HepG2 (cell line): Measurements from ENCODE around the gene ZWILCH. TPM values are rescaled to one million over a fixed set of nuclear protein-coding genes. Genes with fewer than 3 reads are reported as not detected.
A peak's percentile ranks its signal among the peaks of the same experiment; 100 is the strongest.

Experiments
- CBX1 ChIP-seq: IDR thresholded peaks from one replicate; pipeline ENCODE4 v1.6.1; 2016; ENCODE audit warnings: antibody characterized with exemption, low read depth
- ERF ChIP-seq: IDR thresholded peaks from 2 replicates; pipeline ENCODE4 v1.6.1; 2018; ENCODE audit warnings: missing biosample characterization, missing genetic modification reagents
- JDP2 ChIP-seq: sonication (generic); formaldehyde crosslinking; IDR thresholded peaks from 2 replicates; pipeline ENCODE4 v1.8.1; 2022; ENCODE audit warnings: missing genetic modification reagents, borderline replicate concordance
- KLF11 ChIP-seq: IDR thresholded peaks from 2 replicates; pipeline ENCODE4 v1.6.1; 2016; ENCODE audit warnings: missing compliant biosample characterization
- LRRFIP1 ChIP-seq: sonication (generic); formaldehyde crosslinking; conservative IDR thresholded peaks from 2 replicates; pipeline ENCODE4 v1.4.0; 2020; ENCODE audit warnings: missing genetic modification reagents
- MLX ChIP-seq: IDR thresholded peaks from 2 replicates; pipeline ENCODE4 v1.6.1; 2016
- NFKB2 ChIP-seq: sonication (generic); formaldehyde crosslinking; IDR thresholded peaks from 2 replicates; pipeline ENCODE4 v1.4.0; 2020; ENCODE audit warnings: missing genetic modification reagents, borderline replicate concordance
- SCMH1 ChIP-seq: sonication (generic); formaldehyde crosslinking; IDR thresholded peaks from 2 replicates; pipeline ENCODE4 v1.9.0; 2021; ENCODE audit warnings: missing genetic modification reagents, mild to moderate bottlenecking, borderline replicate concordance
- ZBTB21 ChIP-seq: sonication (generic); formaldehyde crosslinking; IDR thresholded peaks from 2 replicates; pipeline ENCODE4 v1.4.0; 2020; ENCODE audit warnings: missing genetic modification reagents
- ZNF432 ChIP-seq: sonication (generic); formaldehyde crosslinking; IDR thresholded peaks from 2 replicates; pipeline ENCODE4 v1.5.0; 2020; ENCODE audit warnings: missing genetic modification reagents, mild to moderate bottlenecking, borderline replicate concordance
- ZNF598 ChIP-seq: sonication (generic); formaldehyde crosslinking; IDR thresholded peaks from 2 replicates; pipeline ENCODE4 v1.5.1; 2020; ENCODE audit warnings: mild to moderate bottlenecking, missing genetic modification reagents, borderline replicate concordance
- ZNF672 ChIP-seq: sonication (generic); formaldehyde crosslinking; IDR thresholded peaks from 2 replicates; pipeline ENCODE4 v1.8.1; 2022; ENCODE audit warnings: missing genetic modification reagents
- polyA plus RNA-seq, 8 experiments: library from polyadenylated mRNA; depleted of rRNA in 3 of 8; stranded (reverse) in 7 of 8; unstranded in 1 of 8; fragments of >200 nt; fragmentation: Illumina TruSeq in 4 of 8; extraction: Trizol in 4 of 8; gene quantifications; 2 replicates each; pipeline versions ENCODE4 v1.2.1 to v1.2.3, GENCODE V29; 2011 to 2016; ENCODE audit warnings: low read depth in 4 of 8, missing spikeins in 1 of 8, mixed read lengths in 1 of 8; ENCODE audit not compliant: insufficient read depth in 1 of 8
- total RNA-seq, 5 experiments: library from RNA; depleted of rRNA; stranded (reverse); fragments of >200 nt; fragmentation: Illumina TruSeq; extraction: Trizol; gene quantifications; 2 replicates each; pipeline ENCODE4 v1.2.3, GENCODE V29; 2016; ENCODE audit warnings: low read depth in 1 of 5
- TF ChIP-seq, protein P1 (sequence below): sonication (generic); formaldehyde crosslinking; IDR thresholded peaks from 2 replicates; pipeline ENCODE4 v1.4.0; 2020; ENCODE audit warnings: missing genetic modification reagents, borderline replicate concordance
- TF ChIP-seq, protein P2 (sequence below), 2 experiments: sonication (generic) in 1 of 2; formaldehyde crosslinking in 1 of 2; IDR thresholded peaks; 2 replicates each; pipeline versions ENCODE4 v1.6.1 to v1.9.0; 2014 to 2022; ENCODE audit warnings: antibody characterized with exemption in 1 of 2, borderline replicate concordance in 1 of 2, inconsistent platforms in 1 of 2, low read depth in 1 of 2, missing genetic modification reagents in 1 of 2

ZWILCH gene
- total and polyA plus RNA-seq, 2 of the 13 experiments (the other 11 are each of a cell fraction or from before 2014, with no cell fraction given), result 9.5 to 27.8 TPM

DNA sequence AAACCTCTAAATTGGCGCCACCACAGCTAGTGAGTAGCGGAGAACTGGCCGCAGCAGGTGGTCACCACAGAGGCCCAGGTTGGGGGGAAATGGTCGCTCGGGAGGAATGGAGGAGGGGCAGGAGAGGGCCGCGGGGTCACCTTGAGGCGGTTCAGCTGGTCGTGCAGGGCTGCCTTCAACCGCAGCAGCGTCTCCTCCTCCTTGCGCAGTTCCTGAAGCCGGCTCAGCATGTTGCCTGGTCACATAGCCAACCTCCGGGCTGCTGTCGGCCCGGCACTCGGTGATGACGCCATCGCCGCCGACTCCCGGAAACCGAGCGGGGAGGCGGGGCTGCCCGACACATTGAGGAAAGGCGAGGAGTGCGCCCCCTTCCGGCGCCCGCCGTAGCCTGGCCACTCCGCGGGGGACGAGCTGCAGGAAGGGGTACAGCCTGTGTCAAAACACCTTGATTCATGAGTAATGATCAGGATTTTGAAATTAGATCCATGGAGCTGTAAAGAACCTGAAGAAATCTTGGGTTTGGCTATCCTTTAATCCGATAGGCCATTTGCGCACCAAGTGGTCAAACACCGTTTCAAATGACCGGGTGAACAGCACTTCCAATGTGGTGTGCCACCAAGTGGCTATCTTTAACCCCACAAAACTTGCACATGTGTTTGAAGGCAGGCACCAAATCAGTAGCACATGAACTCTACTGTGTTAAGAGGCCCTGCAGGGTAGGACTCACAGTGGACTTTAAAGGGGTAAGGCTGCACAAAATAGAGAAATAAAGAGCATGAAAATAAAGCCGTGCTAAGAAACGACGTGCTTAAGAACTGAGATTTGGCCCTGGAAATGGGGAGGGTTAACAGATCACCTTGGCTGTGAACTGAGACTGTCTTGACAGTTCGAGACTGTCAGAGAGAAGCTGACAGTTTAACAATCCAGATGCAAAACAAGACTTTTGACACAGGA, 7.3 kb upstream of the ZWILCH start, which contains the start of gene SNAPC5 (continued):
- TF ChIP-seq, protein P1, sequence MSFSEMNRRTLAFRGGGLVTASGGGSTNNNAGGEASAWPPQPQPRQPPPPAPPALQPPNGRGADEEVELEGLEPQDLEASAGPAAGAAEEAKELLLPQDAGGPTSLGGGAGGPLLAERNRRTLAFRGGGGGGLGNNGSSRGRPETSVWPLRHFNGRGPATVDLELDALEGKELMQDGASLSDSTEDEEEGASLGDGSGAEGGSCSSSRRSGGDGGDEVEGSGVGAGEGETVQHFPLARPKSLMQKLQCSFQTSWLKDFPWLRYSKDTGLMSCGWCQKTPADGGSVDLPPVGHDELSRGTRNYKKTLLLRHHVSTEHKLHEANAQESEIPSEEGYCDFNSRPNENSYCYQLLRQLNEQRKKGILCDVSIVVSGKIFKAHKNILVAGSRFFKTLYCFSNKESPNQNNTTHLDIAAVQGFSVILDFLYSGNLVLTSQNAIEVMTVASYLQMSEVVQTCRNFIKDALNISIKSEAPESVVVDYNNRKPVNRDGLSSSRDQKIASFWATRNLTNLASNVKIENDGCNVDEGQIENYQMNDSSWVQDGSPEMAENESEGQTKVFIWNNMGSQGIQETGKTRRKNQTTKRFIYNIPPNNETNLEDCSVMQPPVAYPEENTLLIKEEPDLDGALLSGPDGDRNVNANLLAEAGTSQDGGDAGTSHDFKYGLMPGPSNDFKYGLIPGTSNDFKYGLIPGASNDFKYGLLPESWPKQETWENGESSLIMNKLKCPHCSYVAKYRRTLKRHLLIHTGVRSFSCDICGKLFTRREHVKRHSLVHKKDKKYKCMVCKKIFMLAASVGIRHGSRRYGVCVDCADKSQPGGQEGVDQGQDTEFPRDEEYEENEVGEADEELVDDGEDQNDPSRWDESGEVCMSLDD, result no peak
- TF ChIP-seq MLX (no peak), SCMH1 (CRISPR knock-in tag) (no peak), ZNF598 (CRISPR knock-in tag) (0 out of 2 replicates have a peak, but pooled peaks have one; percentile 61), ZNF432 (no peak), ZBTB21 (CRISPR knock-in tag) (peak; percentile 66), LRRFIP1 (CRISPR knock-in tag) (no peak), NFKB2 (CRISPR knock-in tag) (peak; percentile 55; the same call in 1 of the 2 replicates), ZNF672 (no peak), CBX1 (peak; percentile 31), KLF11 (CRISPR knock-in tag) (peak; percentile 72; the same call in 1 of the 2 replicates), ERF (CRISPR knock-in tag) (peak; percentile 82), JDP2 (CRISPR knock-in tag) (no peak)
- TF ChIP-seq, protein P2, sequence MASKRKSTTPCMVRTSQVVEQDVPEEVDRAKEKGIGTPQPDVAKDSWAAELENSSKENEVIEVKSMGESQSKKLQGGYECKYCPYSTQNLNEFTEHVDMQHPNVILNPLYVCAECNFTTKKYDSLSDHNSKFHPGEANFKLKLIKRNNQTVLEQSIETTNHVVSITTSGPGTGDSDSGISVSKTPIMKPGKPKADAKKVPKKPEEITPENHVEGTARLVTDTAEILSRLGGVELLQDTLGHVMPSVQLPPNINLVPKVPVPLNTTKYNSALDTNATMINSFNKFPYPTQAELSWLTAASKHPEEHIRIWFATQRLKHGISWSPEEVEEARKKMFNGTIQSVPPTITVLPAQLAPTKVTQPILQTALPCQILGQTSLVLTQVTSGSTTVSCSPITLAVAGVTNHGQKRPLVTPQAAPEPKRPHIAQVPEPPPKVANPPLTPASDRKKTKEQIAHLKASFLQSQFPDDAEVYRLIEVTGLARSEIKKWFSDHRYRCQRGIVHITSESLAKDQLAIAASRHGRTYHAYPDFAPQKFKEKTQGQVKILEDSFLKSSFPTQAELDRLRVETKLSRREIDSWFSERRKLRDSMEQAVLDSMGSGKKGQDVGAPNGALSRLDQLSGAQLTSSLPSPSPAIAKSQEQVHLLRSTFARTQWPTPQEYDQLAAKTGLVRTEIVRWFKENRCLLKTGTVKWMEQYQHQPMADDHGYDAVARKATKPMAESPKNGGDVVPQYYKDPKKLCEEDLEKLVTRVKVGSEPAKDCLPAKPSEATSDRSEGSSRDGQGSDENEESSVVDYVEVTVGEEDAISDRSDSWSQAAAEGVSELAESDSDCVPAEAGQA (IDR thresholded peaks at IDR 0.05; ENCODE audit: low read depth), result peak; percentile 91
- TF ChIP-seq, protein P2 (CRISPR knock-in tag; IDR thresholded peaks at IDR 0.05; ENCODE audit: borderline replicate concordance), result no peak
